ENCODE measurements around the gene PMEPA1. TPM values are rescaled to one million over a fixed set of nuclear protein-coding genes. Genes with fewer than 3 reads are reported as not detected.
A peak's percentile ranks its signal among the peaks of the same experiment; 100 is the strongest.

PMEPA1 gene
- total RNA-seq, 1 experiment from 2014 or later, result 1,302 TPM

GRCh38 chr20:57716901-57717300 lies 7.1 kb upstream of the PMEPA1 start:
- H3K4me3 Mint-ChIP-seq (ENCODE audit: low read depth, unreplicated experiment), result peak overlapping the region; percentile 45
- intact Hi-C loops (cut with micrococcal nuclease; ENCODE audit: unreplicated experiment), result loop anchor here (10.0 kb wide), 1 partner anchor 58 kb away; no protein-coding TSS in a partner anchor
- BruUV-seq (replicated peaks), result no TSS peak
- H3K36me3 Mint-ChIP-seq (ENCODE audit: insufficient read depth, unreplicated experiment), result peaks cover 71% of the 10 kb centered on the region
- no peak for DNase-seq
- H3K4me1 Mint-ChIP-seq (ENCODE audit: low read depth, unreplicated experiment), result peaks cover 70% of the 10 kb centered on the region
- CTCF ChIA-PET, result interaction anchor here (0.9 to 1.2 kb wide), 3 partner anchors 16 to 188 kb away, joined by 3 to 4 read pairs (median 3); no protein-coding TSS in a partner anchor
- no peak for TF ChIP-seq CTCF (IDR thresholded peaks at IDR 0.05; ENCODE audit: unreplicated experiment)
- no peaks in the 10 kb centered on the region for H3K27me3 Mint-ChIP-seq (ENCODE audit: unreplicated experiment)
- H3K27ac Mint-ChIP-seq (ENCODE audit: unreplicated experiment), result peak overlapping the region; percentile 75
- H3K9me3 Mint-ChIP-seq (ENCODE audit: low read depth, unreplicated experiment), result no peaks in the 10 kb centered on the region

GRCh38 chr20:57716202-57716601 lies 6.4 kb upstream of the PMEPA1 start:
- Mint-ChIP-seq H3K9me3 (ENCODE audit: low read depth, unreplicated experiment) (no peaks in the 10 kb centered on the region), H3K27ac (ENCODE audit: unreplicated experiment) (peak overlapping the region; percentile 75), H3K36me3 (ENCODE audit: insufficient read depth, unreplicated experiment) (peaks cover 70% of the 10 kb centered on the region), H3K27me3 (ENCODE audit: unreplicated experiment) (no peaks in the 10 kb centered on the region), H3K4me3 (ENCODE audit: low read depth, unreplicated experiment) (no peak overlapping the region), H3K4me1 (ENCODE audit: low read depth, unreplicated experiment) (peaks cover 77% of the 10 kb centered on the region)
- no peak for DNase-seq
- BruUV-seq (replicated peaks), result no TSS peak
- no peak for TF ChIP-seq CTCF (IDR thresholded peaks at IDR 0.05; ENCODE audit: unreplicated experiment)
- intact Hi-C loops (cut with micrococcal nuclease; ENCODE audit: unreplicated experiment), result loop anchor here (10.0 kb wide), 1 partner anchor 59 kb away; no protein-coding TSS in a partner anchor
- CTCF ChIA-PET, result interaction anchor here (1.1 to 1.2 kb wide), 2 partner anchors 15 to 189 kb away, joined by 3 to 4 read pairs; no protein-coding TSS in a partner anchor

- peaks cover 82% of the 10 kb centered on the region for H3K4me1 Mint-ChIP-seq (ENCODE audit: low read depth, unreplicated experiment)
- no peak for TF ChIP-seq CTCF (IDR thresholded peaks at IDR 0.05; ENCODE audit: unreplicated experiment)
- intact Hi-C loops (cut with micrococcal nuclease; ENCODE audit: unreplicated experiment), result loop anchor here (10.0 kb wide), 1 partner anchor 59 kb away; no protein-coding TSS in a partner anchor
- no TSS peak for BruUV-seq (replicated peaks)
- no peak for DNase-seq
- no peaks in the 10 kb centered on the region for H3K27me3 Mint-ChIP-seq (ENCODE audit: unreplicated experiment)
- H3K36me3 Mint-ChIP-seq (ENCODE audit: insufficient read depth, unreplicated experiment), result peaks cover 76% of the 10 kb centered on the region
- CTCF ChIA-PET, result interaction anchor here (1.2 to 1.4 kb wide), 3 partner anchors 17 to 299 kb away, joined by 4 read pairs; no protein-coding TSS in a partner anchor
- peak overlapping the region; percentile 75 for H3K27ac Mint-ChIP-seq (ENCODE audit: unreplicated experiment)
- peak overlapping the region; percentile 31 for H3K4me3 Mint-ChIP-seq (ENCODE audit: low read depth, unreplicated experiment)
- H3K9me3 Mint-ChIP-seq (ENCODE audit: low read depth, unreplicated experiment), result no peaks in the 10 kb centered on the region
These were observed 5.6 kb upstream of the PMEPA1 start for GRCh38 chr20:57715268-57715904.

- intact Hi-C loops (cut with micrococcal nuclease; ENCODE audit: unreplicated experiment), result loop anchor here (5.0 to 10.0 kb wide), 2 partner anchors 60 to 418 kb away; no protein-coding TSS in a partner anchor
- BruUV-seq (replicated peaks), result no TSS peak
- DNase-seq, result peak; percentile 43
- no peaks in the 10 kb centered on the region for H3K9me3 Mint-ChIP-seq (ENCODE audit: low read depth, unreplicated experiment)
- peak overlapping the region; percentile 75 for H3K27ac Mint-ChIP-seq (ENCODE audit: unreplicated experiment)
- no peak overlapping the region for H3K4me3 Mint-ChIP-seq (ENCODE audit: low read depth, unreplicated experiment)
- H3K36me3 Mint-ChIP-seq (ENCODE audit: insufficient read depth, unreplicated experiment), result peaks cover 83% of the 10 kb centered on the region
- peaks cover 81% of the 10 kb centered on the region for H3K4me1 Mint-ChIP-seq (ENCODE audit: low read depth, unreplicated experiment)
- CTCF ChIA-PET, result interaction anchor here (0.6 to 1.4 kb wide), 4 partner anchors 17 to 373 kb away, joined by 3 to 4 read pairs (median 4); no protein-coding TSS in a partner anchor
- H3K27me3 Mint-ChIP-seq (ENCODE audit: unreplicated experiment), result no peaks in the 10 kb centered on the region
- no peak for TF ChIP-seq CTCF (IDR thresholded peaks at IDR 0.05; ENCODE audit: unreplicated experiment)
These were observed 4.8 kb upstream of the PMEPA1 start for GRCh38 chr20:57714409-57715267.
